GM12878 (cell line): ENCODE results near the gene MACROD2. TPM values are rescaled to one million over a fixed set of nuclear protein-coding genes. Genes with fewer than 3 reads are reported as not detected.
A peak's percentile ranks its signal among the peaks of the same experiment; 100 is the strongest.

Experiments
- ATF7 ChIP-seq: fragments of 450-650 bp; IDR thresholded peaks from 2 replicates; pipeline ENCODE4 v1.6.1; 2016; ENCODE audit warnings: low read depth, mild to moderate bottlenecking
- EED ChIP-seq: sonication (generic); IDR thresholded peaks from 2 replicates; pipeline ENCODE4 v1.6.1; 2016; ENCODE audit warnings: antibody characterized with exemption, low read depth
- FOS ChIP-seq: IDR thresholded peaks from 3 replicates; pipeline ENCODE4 v1.6.1; 2011; ENCODE audit warnings: borderline replicate concordance; ENCODE audit not compliant: insufficient read length; ENCODE audit errors: extremely low read depth
- HDAC2 ChIP-seq: fragments of 200-600 bp; sonication (generic); IDR thresholded peaks from 2 replicates; pipeline ENCODE4 v1.6.1; 2017
- NR2C2 ChIP-seq: IDR thresholded peaks from 2 replicates; pipeline ENCODE4 v1.6.1; 2011; ENCODE audit warnings: borderline replicate concordance, low read depth; ENCODE audit not compliant: control insufficient read depth, insufficient read length
- RBBP5 ChIP-seq: fragments of 200-600 bp; sonication (generic); conservative IDR thresholded peaks from 2 replicates; pipeline ENCODE4 v1.6.1; 2016
- TARDBP ChIP-seq: IDR thresholded peaks from 2 replicates; pipeline ENCODE4 v1.6.1; 2016; ENCODE audit warnings: borderline replicate concordance
- WRNIP1 ChIP-seq: IDR thresholded peaks from 2 replicates; pipeline ENCODE4 v1.6.1; 2011; ENCODE audit warnings: low read depth, low read length, improper control_type of control experiment, borderline replicate concordance
- ZNF24 ChIP-seq: fragments of 450-650 bp; IDR thresholded peaks from 2 replicates; pipeline ENCODE4 v1.6.1; 2017; ENCODE audit warnings: antibody characterized with exemption, mild to moderate bottlenecking
- ZSCAN29 ChIP-seq: fragments of 450-650 bp; IDR thresholded peaks from 2 replicates; pipeline ENCODE4 v1.6.1; 2017; ENCODE audit warnings: mild to moderate bottlenecking, moderate library complexity
- polyA plus RNA-seq, 11 experiments: library from polyadenylated mRNA; depleted of rRNA in 4 of 11; unstranded in 6 of 11; stranded (reverse) in 5 of 11; fragments of >200 nt; fragmentation: Nextera tagmentation in 4 of 11; fragmentation: Illumina TruSeq in 1 of 11; extraction: Ambion mirVana in 4 of 11; extraction: Trizol in 1 of 11; gene quantifications; 1 replicate in 1 of 11; 2 replicates in 10 of 11; pipeline versions ENCODE4 v1.2.1 to v1.2.3, GENCODE V29; 2011 to 2016; ENCODE audit warnings: inconsistent platforms in 2 of 11, missing spikeins in 2 of 11, low read depth in 1 of 11
- total RNA-seq, 4 experiments: library from RNA; depleted of rRNA in 3 of 4; stranded (reverse); fragments of >200 nt in 3 of 4; fragmentation: Illumina TruSeq in 1 of 4; extraction: Trizol in 1 of 4; gene quantifications; 2 replicates each; pipeline versions ENCODE4 v1.2.1 to v1.2.3, GENCODE V29; 2013 to 2021
- TF ChIP-seq, protein P1 (sequence below): fragments of 450-650 bp; IDR thresholded peaks from 2 replicates; pipeline ENCODE4 v1.6.1; 2017; ENCODE audit warnings: antibody characterized with exemption, mild to moderate bottlenecking, moderate library complexity
- TF ChIP-seq, protein P2 (sequence below): IDR thresholded peaks from 2 replicates; pipeline ENCODE4 v1.6.1; 2012; ENCODE audit warnings: low read depth, low read length, improper control_type of control experiment
- TF ChIP-seq, protein P3 (sequence below): IDR thresholded peaks from 2 replicates; pipeline ENCODE4 v1.6.1; 2011; ENCODE audit warnings: low read depth, low read length, improper control_type of control experiment, borderline replicate concordance
- TF ChIP-seq, protein P4 (sequence below): fragments of 450-650 bp; IDR thresholded peaks from 2 replicates; pipeline ENCODE4 v1.6.1; 2016; ENCODE audit warnings: mild to moderate bottlenecking
- TF ChIP-seq, protein P5 (sequence below): fragments of 150-350 bp; IDR thresholded peaks from 2 replicates; pipeline ENCODE4 v1.6.1; 2016; ENCODE audit warnings: low read depth, low read length
- TF ChIP-seq, protein P6 (sequence below), 3 experiments: IDR thresholded peaks in 2 of 3; conservative IDR thresholded peaks in 1 of 3; 2 replicates each; pipeline ENCODE4 v1.5.1; 2011; ENCODE audit warnings: low read depth in 3 of 3, low read length in 3 of 3, mild to moderate bottlenecking in 3 of 3, control low read depth in 2 of 3, moderate library complexity in 2 of 3, inconsistent platforms in 1 of 3, mixed read lengths in 1 of 3; ENCODE audit not compliant: control insufficient read depth in 2 of 3, insufficient read depth in 1 of 3; ENCODE audit errors: extremely low read depth in 1 of 3
- TF ChIP-seq, protein P7 (sequence below): fragments of 450-650 bp; IDR thresholded peaks from 2 replicates; pipeline ENCODE4 v1.6.1; 2017; ENCODE audit warnings: mild to moderate bottlenecking

The MACROD2 gene
- total and polyA plus RNA-seq, 10 of the 15 experiments (the other 5 are each of a cell fraction or from before 2014, with no cell fraction given) = 1.1 to 21.5 (median 2.2) TPM

DNA sequence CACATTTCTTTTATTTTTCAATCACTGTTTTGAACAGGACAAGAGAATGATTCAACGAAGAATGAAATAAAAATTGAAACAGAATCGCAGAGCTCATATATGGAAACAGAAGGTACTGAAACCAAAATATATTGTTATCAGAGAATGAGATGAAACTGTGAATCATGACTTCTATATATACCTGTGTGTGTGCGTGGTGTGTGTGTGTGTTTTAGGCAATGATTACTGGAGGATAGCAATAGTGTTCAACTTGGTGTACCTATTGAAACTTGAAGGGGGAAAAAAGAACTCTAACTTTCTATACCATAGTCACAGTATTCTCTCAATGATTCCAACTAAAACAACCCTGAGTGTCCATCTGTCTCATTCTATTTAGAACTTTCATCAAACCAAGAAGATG lies 1991.4 kb downstream of the MACROD2 start (continued):
- TF ChIP-seq HDAC2 (no peak), EED (no peak; the same call in 1 of the 2 replicates), ZSCAN29 (no peak), ZNF24 (no peak), NR2C2 (no peak), FOS (no peak), TARDBP (no peak), WRNIP1 (no peak), ATF7 (peak; percentile 89), RBBP5 (no peak)
- TF ChIP-seq, protein P1, sequence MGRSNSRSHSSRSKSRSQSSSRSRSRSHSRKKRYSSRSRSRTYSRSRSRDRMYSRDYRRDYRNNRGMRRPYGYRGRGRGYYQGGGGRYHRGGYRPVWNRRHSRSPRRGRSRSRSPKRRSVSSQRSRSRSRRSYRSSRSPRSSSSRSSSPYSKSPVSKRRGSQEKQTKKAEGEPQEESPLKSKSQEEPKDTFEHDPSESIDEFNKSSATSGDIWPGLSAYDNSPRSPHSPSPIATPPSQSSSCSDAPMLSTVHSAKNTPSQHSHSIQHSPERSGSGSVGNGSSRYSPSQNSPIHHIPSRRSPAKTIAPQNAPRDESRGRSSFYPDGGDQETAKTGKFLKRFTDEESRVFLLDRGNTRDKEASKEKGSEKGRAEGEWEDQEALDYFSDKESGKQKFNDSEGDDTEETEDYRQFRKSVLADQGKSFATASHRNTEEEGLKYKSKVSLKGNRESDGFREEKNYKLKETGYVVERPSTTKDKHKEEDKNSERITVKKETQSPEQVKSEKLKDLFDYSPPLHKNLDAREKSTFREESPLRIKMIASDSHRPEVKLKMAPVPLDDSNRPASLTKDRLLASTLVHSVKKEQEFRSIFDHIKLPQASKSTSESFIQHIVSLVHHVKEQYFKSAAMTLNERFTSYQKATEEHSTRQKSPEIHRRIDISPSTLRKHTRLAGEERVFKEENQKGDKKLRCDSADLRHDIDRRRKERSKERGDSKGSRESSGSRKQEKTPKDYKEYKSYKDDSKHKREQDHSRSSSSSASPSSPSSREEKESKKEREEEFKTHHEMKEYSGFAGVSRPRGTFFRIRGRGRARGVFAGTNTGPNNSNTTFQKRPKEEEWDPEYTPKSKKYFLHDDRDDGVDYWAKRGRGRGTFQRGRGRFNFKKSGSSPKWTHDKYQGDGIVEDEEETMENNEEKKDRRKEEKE = no peak
- TF ChIP-seq, protein P2, sequence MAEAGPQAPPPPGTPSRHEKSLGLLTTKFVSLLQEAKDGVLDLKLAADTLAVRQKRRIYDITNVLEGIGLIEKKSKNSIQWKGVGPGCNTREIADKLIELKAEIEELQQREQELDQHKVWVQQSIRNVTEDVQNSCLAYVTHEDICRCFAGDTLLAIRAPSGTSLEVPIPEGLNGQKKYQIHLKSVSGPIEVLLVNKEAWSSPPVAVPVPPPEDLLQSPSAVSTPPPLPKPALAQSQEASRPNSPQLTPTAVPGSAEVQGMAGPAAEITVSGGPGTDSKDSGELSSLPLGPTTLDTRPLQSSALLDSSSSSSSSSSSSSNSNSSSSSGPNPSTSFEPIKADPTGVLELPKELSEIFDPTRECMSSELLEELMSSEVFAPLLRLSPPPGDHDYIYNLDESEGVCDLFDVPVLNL = no peak
- TF ChIP-seq, protein P3, sequence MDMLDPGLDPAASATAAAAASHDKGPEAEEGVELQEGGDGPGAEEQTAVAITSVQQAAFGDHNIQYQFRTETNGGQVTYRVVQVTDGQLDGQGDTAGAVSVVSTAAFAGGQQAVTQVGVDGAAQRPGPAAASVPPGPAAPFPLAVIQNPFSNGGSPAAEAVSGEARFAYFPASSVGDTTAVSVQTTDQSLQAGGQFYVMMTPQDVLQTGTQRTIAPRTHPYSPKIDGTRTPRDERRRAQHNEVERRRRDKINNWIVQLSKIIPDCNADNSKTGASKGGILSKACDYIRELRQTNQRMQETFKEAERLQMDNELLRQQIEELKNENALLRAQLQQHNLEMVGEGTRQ = no peak
- TF ChIP-seq, protein P4, sequence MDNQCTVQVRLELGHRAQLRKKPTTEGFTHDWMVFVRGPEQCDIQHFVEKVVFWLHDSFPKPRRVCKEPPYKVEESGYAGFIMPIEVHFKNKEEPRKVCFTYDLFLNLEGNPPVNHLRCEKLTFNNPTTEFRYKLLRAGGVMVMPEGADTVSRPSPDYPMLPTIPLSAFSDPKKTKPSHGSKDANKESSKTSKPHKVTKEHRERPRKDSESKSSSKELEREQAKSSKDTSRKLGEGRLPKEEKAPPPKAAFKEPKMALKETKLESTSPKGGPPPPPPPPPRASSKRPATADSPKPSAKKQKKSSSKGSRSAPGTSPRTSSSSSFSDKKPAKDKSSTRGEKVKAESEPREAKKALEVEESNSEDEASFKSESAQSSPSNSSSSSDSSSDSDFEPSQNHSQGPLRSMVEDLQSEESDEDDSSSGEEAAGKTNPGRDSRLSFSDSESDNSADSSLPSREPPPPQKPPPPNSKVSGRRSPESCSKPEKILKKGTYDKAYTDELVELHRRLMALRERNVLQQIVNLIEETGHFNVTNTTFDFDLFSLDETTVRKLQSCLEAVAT = peak; percentile 87; the same call in 1 of the 2 replicates
- TF ChIP-seq, protein P5, sequence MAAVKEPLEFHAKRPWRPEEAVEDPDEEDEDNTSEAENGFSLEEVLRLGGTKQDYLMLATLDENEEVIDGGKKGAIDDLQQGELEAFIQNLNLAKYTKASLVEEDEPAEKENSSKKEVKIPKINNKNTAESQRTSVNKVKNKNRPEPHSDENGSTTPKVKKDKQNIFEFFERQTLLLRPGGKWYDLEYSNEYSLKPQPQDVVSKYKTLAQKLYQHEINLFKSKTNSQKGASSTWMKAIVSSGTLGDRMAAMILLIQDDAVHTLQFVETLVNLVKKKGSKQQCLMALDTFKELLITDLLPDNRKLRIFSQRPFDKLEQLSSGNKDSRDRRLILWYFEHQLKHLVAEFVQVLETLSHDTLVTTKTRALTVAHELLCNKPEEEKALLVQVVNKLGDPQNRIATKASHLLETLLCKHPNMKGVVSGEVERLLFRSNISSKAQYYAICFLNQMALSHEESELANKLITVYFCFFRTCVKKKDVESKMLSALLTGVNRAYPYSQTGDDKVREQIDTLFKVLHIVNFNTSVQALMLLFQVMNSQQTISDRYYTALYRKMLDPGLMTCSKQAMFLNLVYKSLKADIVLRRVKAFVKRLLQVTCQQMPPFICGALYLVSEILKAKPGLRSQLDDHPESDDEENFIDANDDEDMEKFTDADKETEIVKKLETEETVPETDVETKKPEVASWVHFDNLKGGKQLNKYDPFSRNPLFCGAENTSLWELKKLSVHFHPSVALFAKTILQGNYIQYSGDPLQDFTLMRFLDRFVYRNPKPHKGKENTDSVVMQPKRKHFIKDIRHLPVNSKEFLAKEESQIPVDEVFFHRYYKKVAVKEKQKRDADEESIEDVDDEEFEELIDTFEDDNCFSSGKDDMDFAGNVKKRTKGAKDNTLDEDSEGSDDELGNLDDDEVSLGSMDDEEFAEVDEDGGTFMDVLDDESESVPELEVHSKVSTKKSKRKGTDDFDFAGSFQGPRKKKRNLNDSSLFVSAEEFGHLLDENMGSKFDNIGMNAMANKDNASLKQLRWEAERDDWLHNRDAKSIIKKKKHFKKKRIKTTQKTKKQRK = no peak
- TF ChIP-seq, protein P6, sequence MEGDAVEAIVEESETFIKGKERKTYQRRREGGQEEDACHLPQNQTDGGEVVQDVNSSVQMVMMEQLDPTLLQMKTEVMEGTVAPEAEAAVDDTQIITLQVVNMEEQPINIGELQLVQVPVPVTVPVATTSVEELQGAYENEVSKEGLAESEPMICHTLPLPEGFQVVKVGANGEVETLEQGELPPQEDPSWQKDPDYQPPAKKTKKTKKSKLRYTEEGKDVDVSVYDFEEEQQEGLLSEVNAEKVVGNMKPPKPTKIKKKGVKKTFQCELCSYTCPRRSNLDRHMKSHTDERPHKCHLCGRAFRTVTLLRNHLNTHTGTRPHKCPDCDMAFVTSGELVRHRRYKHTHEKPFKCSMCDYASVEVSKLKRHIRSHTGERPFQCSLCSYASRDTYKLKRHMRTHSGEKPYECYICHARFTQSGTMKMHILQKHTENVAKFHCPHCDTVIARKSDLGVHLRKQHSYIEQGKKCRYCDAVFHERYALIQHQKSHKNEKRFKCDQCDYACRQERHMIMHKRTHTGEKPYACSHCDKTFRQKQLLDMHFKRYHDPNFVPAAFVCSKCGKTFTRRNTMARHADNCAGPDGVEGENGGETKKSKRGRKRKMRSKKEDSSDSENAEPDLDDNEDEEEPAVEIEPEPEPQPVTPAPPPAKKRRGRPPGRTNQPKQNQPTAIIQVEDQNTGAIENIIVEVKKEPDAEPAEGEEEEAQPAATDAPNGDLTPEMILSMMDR (IDR thresholded peaks at IDR 0.05 in 2 of 3, conservative IDR thresholded peaks at IDR 0.05 in 1 of 3; ENCODE audit: control insufficient read depth in 2 of 3, extremely low read depth in 1 of 3, insufficient read depth in 1 of 3, low read depth in 3 of 3, low read length in 3 of 3) = no peak
- TF ChIP-seq, protein P7, sequence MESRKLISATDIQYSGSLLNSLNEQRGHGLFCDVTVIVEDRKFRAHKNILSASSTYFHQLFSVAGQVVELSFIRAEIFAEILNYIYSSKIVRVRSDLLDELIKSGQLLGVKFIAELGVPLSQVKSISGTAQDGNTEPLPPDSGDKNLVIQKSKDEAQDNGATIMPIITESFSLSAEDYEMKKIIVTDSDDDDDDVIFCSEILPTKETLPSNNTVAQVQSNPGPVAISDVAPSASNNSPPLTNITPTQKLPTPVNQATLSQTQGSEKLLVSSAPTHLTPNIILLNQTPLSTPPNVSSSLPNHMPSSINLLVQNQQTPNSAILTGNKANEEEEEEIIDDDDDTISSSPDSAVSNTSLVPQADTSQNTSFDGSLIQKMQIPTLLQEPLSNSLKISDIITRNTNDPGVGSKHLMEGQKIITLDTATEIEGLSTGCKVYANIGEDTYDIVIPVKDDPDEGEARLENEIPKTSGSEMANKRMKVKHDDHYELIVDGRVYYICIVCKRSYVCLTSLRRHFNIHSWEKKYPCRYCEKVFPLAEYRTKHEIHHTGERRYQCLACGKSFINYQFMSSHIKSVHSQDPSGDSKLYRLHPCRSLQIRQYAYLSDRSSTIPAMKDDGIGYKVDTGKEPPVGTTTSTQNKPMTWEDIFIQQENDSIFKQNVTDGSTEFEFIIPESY = 0 out of 2 replicates have a peak, but pooled peaks have one; percentile 18
